Esophagus muscularis mucosa (tissue), 4 donors: ENCODE results near the gene VGF.

Source experiments
- EP300 ChIP-seq: sonication (generic); formaldehyde crosslinking; IDR thresholded peaks from one replicate; pipeline ENCODE4 v1.6.1; 2017; ENCODE audit warnings: antibody characterized with exemption
- POLR2A ChIP-seq: fragments of 450-650 bp; IDR thresholded peaks from one replicate; pipeline ENCODE4 v1.6.1; 2017; ENCODE audit warnings: antibody characterized with exemption, moderate library complexity, mild to moderate bottlenecking, low read depth
- POLR2AphosphoS5 ChIP-seq, 2 donors: sonication (generic); formaldehyde crosslinking; IDR thresholded peaks; one replicate each; pipeline ENCODE4 v1.6.1; 2017; ENCODE audit warnings: antibody characterized with exemption in 2 of 2
- TF ChIP-seq, protein P1 (sequence below), 3 experiments: fragments of 200-600 bp in 2 of 3; fragments of 450-650 bp in 1 of 3; sonication (generic) in 2 of 3; IDR thresholded peaks; one replicate each; pipeline ENCODE4 v1.5.1; 2017 to 2019; ENCODE audit warnings: antibody characterized with exemption in 3 of 3, mild to moderate bottlenecking in 2 of 3, moderate library complexity in 1 of 3

DNA sequence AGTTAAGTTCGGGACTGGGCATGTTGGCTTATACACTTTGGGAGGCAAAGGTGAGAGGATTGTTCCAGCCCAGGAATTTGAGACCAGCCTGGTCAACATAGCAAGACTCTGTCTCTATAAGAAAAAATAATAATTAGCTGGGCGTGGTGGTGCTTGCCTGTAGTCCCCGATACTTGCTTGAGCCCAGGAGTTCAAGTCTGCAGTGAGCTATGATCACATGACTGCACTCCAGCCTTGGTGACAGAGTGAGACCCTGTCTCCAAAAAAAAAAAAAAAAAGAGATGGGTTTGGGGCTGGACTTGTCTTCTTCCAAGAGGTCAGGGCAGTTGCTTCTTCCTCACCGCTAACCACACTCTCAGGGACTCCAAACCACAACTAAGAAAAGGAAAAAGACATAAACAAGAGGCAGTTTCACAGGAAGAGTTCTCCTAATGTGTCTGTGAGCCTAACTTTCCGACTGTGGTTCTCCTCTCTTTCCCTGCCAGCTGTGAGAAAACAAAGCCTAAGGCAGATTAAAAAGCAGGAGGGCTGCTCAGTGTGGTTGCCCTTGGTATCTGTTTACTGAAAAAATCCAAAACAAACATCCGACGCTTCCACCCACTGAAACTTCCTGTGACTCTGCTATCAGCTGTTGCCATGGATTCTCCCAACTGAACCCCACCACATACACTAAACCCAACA is 40.9 kb downstream of the VGF start:
- TF ChIP-seq POLR2AphosphoS5 (IDR thresholded peaks at IDR 0.05) (no peak), POLR2A (no peak), EP300 (no peak)
- TF ChIP-seq, protein P1, sequence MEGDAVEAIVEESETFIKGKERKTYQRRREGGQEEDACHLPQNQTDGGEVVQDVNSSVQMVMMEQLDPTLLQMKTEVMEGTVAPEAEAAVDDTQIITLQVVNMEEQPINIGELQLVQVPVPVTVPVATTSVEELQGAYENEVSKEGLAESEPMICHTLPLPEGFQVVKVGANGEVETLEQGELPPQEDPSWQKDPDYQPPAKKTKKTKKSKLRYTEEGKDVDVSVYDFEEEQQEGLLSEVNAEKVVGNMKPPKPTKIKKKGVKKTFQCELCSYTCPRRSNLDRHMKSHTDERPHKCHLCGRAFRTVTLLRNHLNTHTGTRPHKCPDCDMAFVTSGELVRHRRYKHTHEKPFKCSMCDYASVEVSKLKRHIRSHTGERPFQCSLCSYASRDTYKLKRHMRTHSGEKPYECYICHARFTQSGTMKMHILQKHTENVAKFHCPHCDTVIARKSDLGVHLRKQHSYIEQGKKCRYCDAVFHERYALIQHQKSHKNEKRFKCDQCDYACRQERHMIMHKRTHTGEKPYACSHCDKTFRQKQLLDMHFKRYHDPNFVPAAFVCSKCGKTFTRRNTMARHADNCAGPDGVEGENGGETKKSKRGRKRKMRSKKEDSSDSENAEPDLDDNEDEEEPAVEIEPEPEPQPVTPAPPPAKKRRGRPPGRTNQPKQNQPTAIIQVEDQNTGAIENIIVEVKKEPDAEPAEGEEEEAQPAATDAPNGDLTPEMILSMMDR (IDR thresholded peaks at IDR 0.05) = no peak
